ENCODE data around the gene CIITA. TPM values are rescaled to one million over a fixed set of nuclear protein-coding genes. Genes with fewer than 3 reads are reported as not detected.

The CIITA gene
- total and polyA plus RNA-seq, 9 donors = 0.98 to 3.7 (median 1.5) TPM

DNA sequence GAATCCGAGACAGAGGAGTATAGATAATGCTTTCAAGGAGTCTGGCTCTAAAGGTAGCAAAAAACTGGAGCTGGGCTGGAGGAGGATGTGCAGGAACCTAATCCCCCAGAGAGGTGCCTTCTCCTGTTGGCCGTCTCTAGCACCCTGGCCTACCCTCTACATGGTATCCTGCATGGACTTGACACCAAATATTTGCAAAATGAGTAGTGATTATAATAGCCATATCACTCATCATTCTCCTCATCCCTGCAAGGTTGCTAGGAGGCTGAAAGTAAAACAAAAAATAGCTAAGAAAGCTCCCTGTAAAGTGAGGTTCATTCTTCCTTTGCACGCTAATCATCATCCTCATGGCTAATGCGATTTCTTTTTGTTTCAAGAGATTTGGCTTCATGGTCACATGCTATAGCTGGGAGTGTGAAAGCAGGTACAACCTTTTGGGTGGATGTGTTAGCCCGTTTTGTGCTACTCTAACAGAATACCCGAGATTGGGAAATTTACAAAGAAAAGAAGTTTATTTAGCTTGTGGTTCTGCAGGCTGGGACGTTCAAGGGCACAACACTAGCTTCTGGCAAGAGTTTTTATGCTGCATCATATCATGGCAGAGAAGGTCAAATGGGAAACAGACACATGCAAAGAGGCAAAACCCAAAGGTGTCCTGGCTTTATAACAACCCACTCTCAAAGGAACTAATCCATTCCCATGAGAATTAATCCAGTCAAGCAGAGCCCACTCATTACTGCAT is 27.1 kb upstream of the CIITA start:
- Histone ChIP-seq H3K27ac (ENCODE audit: low read length) (no peak overlapping the region), H3K4me3 (ENCODE audit: low read length) (no peak overlapping the region), H3K4me1 (ENCODE audit: control insufficient read depth, insufficient read depth, low read length) (no peaks in the 10 kb centered on the region), H3K27me3 (ENCODE audit: control insufficient read depth, insufficient read depth, low read length) (no peaks in the 10 kb centered on the region), H3K36me3 (ENCODE audit: control insufficient read depth, insufficient read depth, low read length) (no peaks in the 10 kb centered on the region), H3K9me3 (replicated peaks; ENCODE audit: control insufficient read depth, low read depth, low read length) (no peaks in the 10 kb centered on the region)
- no peak for DNase-seq
- 73% methylated on average over 3 of the region's 7 CpGs for WGBS (ENCODE audit: insufficient coverage)

- H3K9me3 ChIP-seq (replicated peaks; ENCODE audit: control insufficient read depth, low read depth, low read length) = no peaks in the 10 kb centered on the region
- H3K27me3 ChIP-seq (ENCODE audit: control insufficient read depth, insufficient read depth, low read length) = no peaks in the 10 kb centered on the region
- no peak overlapping the region for H3K4me3 ChIP-seq (ENCODE audit: low read length)
- H3K36me3 ChIP-seq (ENCODE audit: control insufficient read depth, insufficient read depth, low read length) = no peaks in the 10 kb centered on the region
- H3K27ac ChIP-seq (ENCODE audit: low read length) = no peak overlapping the region
- no peaks in the 10 kb centered on the region for H3K4me1 ChIP-seq (ENCODE audit: control insufficient read depth, insufficient read depth, low read length)
- WGBS (ENCODE audit: insufficient coverage) = 40% methylated on average over 1 of the region's 4 CpGs
- no peak for DNase-seq
Observed at GRCh38 chr16:10850478-10850850, 26.5 kb upstream of the CIITA start.

DNA sequence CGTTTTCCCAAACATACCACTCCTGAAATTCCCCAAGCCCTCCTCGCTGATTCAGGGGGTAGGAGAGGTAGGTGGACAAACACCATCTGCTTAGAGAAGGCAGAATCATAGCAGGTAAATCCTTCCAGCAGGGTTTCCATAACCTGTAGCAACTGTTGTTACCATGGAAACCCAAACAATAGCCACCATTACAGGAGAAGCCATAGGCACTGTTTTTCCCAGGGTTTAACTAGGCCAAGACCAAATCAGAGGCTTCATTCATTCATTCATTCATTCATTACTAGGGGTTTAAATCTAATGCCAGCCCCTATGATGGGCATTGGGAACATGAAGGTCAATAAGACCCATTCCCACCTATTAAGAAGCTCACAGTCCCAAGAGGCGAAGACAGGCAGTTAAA is 25.5 kb upstream of the CIITA start:
- no peak for DNase-seq
- no CpG with 5 or more reads among the region's 3 CpGs for WGBS (ENCODE audit: insufficient coverage)
- no peaks in the 10 kb centered on the region for H3K9me3 ChIP-seq (replicated peaks; ENCODE audit: control insufficient read depth, low read depth, low read length)
- H3K36me3 ChIP-seq (ENCODE audit: control insufficient read depth, insufficient read depth, low read length) = no peaks in the 10 kb centered on the region
- H3K27ac ChIP-seq (ENCODE audit: low read length) = no peak overlapping the region
- no peaks in the 10 kb centered on the region for H3K4me1 ChIP-seq (ENCODE audit: control insufficient read depth, insufficient read depth, low read length)
- H3K27me3 ChIP-seq (ENCODE audit: control insufficient read depth, insufficient read depth, low read length) = no peaks in the 10 kb centered on the region
- no peak overlapping the region for H3K4me3 ChIP-seq (ENCODE audit: low read length)

DNA sequence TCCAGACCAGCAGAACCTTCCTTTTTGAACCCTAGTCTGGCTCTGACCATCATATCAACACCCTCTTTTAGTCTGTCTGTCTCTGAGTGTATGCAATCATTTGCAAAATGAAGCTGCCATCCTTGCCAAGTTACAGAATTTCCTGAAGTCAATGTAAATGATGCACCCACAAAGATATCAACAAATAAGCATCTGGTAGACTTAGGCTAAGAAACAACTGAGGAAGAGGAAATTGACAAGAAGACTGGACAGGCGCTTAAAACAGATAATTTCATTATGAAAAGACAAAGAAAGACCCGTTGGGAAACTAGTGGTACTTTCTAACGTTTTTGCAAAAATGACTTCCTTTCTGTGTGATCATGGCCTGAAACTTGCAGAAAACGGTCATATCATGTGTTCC is 24.7 kb upstream of the CIITA start:
- Histone ChIP-seq H3K27me3 (ENCODE audit: control insufficient read depth, insufficient read depth, low read length) (no peaks in the 10 kb centered on the region), H3K36me3 (ENCODE audit: control insufficient read depth, insufficient read depth, low read length) (no peaks in the 10 kb centered on the region), H3K9me3 (replicated peaks; ENCODE audit: control insufficient read depth, low read depth, low read length) (no peaks in the 10 kb centered on the region), H3K4me3 (ENCODE audit: low read length) (no peak overlapping the region), H3K27ac (ENCODE audit: low read length) (no peak overlapping the region), H3K4me1 (ENCODE audit: control insufficient read depth, insufficient read depth, low read length) (no peaks in the 10 kb centered on the region)
- WGBS (ENCODE audit: insufficient coverage) = 90% methylated on average over 2 of the region's 4 CpGs
- no peak for DNase-seq

GRCh38 chr16:10852948-10853347 is 24.1 kb upstream of the CIITA start:
- no peaks in the 10 kb centered on the region for H3K36me3 ChIP-seq (ENCODE audit: control insufficient read depth, insufficient read depth, low read length)
- no peaks in the 10 kb centered on the region for H3K27me3 ChIP-seq (ENCODE audit: control insufficient read depth, insufficient read depth, low read length)
- H3K4me3 ChIP-seq (ENCODE audit: low read length) = no peak overlapping the region
- no peak overlapping the region for H3K27ac ChIP-seq (ENCODE audit: low read length)
- 48% methylated on average over 3 of the region's 5 CpGs for WGBS (ENCODE audit: insufficient coverage)
- DNase-seq = no peak
- H3K4me1 ChIP-seq (ENCODE audit: control insufficient read depth, insufficient read depth, low read length) = no peaks in the 10 kb centered on the region
- no peaks in the 10 kb centered on the region for H3K9me3 ChIP-seq (replicated peaks; ENCODE audit: control insufficient read depth, low read depth, low read length)

DNA sequence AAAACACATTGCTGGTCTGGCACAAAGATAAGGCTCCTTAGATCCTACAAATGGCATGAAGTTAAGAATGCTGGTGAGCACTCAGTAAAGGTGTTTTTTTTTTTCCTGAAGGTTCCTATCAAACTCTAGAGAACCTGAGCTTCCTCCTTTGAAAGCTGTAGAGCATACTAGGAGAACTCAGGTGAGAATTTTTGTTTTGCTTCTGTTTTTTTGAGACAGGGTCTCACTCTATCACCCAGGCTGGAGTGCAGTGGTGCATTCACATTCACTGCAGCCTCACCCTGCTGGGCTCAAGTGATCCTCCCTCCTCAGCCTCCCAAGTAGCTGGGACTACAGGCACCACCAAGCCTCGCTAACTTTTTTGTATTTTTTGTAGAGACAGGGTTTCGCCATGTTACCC is 21.0 kb upstream of the CIITA start:
- Histone ChIP-seq H3K9me3 (replicated peaks; ENCODE audit: control insufficient read depth, low read depth, low read length) (no peaks in the 10 kb centered on the region), H3K27ac (ENCODE audit: low read length) (no peak overlapping the region), H3K4me3 (ENCODE audit: low read length) (no peak overlapping the region), H3K27me3 (ENCODE audit: control insufficient read depth, insufficient read depth, low read length) (peaks cover 2% of the 10 kb centered on the region), H3K36me3 (ENCODE audit: control insufficient read depth, insufficient read depth, low read length) (no peaks in the 10 kb centered on the region), H3K4me1 (ENCODE audit: control insufficient read depth, insufficient read depth, low read length) (no peaks in the 10 kb centered on the region)
- 100% methylated on average over 1 of the region's 2 CpGs for WGBS (ENCODE audit: insufficient coverage)
- no peak for DNase-seq

DNA sequence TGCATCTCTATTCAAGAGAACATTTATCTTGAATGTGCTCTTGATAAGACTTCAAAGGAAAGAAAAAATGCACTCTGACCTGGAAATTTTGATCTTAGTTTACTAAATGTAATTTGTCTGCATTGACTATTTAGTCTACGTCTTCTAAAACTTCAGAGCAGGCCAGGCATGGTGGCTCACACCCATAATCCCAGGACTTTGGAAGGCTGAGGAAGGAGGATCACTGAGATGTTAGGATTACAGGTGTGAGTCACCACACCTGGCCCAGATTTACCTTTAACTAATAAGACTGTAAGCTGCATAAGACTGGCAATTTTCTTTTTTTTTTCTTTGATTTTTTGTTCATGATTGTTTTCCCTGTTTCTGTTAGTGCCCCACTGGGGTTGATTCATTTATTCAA is 18.8 kb upstream of the CIITA start:
- H3K9me3 ChIP-seq (replicated peaks; ENCODE audit: control insufficient read depth, low read depth, low read length) = no peaks in the 10 kb centered on the region
- H3K4me3 ChIP-seq (ENCODE audit: low read length) = no peak overlapping the region
- DNase-seq = no peak
- H3K27ac ChIP-seq (ENCODE audit: low read length) = no peak overlapping the region
- H3K27me3 ChIP-seq (ENCODE audit: control insufficient read depth, insufficient read depth, low read length) = peaks cover 2% of the 10 kb centered on the region
- H3K4me1 ChIP-seq (ENCODE audit: control insufficient read depth, insufficient read depth, low read length) = no peaks in the 10 kb centered on the region
- H3K36me3 ChIP-seq (ENCODE audit: control insufficient read depth, insufficient read depth, low read length) = no peaks in the 10 kb centered on the region
- WGBS (ENCODE audit: insufficient coverage) = no CpG with 5 or more reads among the region's 1 CpG

DNA sequence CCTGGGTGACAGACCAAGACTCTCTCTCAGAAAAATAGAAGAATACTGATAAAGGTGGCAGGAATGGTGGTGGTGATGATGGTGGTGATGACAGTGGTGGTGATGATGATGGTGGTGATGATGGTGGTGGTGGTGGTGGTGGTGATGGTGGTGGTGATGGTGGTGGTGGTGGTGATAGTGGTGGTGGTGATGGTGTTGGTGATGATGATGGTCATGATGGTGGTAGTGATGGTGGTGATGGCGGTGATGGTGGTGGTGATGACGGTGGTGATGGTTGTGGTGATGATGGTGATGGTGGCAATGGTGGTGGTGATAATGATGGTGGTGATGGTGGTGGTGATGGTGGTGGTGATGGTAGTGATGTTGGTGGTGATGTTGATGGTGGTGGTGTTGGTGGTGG is 18.0 kb upstream of the CIITA start:
- Histone ChIP-seq H3K9me3 (replicated peaks; ENCODE audit: control insufficient read depth, low read depth, low read length) (no peaks in the 10 kb centered on the region), H3K36me3 (ENCODE audit: control insufficient read depth, insufficient read depth, low read length) (no peaks in the 10 kb centered on the region), H3K27ac (ENCODE audit: low read length) (no peak overlapping the region), H3K4me1 (ENCODE audit: control insufficient read depth, insufficient read depth, low read length) (no peaks in the 10 kb centered on the region), H3K4me3 (ENCODE audit: low read length) (no peak overlapping the region), H3K27me3 (ENCODE audit: control insufficient read depth, insufficient read depth, low read length) (peaks cover 2% of the 10 kb centered on the region)
- 95% methylated on average over 2 of the region's 2 CpGs for whole genome bisulfite sequencing (ENCODE audit: insufficient coverage)
- DNase-seq = no peak

GRCh38 chr16:10859658-10860057 is 17.3 kb upstream of the CIITA start:
- Histone ChIP-seq H3K4me1 (ENCODE audit: control insufficient read depth, insufficient read depth, low read length) (no peaks in the 10 kb centered on the region), H3K9me3 (replicated peaks; ENCODE audit: control insufficient read depth, low read depth, low read length) (no peaks in the 10 kb centered on the region), H3K36me3 (ENCODE audit: control insufficient read depth, insufficient read depth, low read length) (no peaks in the 10 kb centered on the region), H3K4me3 (ENCODE audit: low read length) (no peak overlapping the region), H3K27ac (ENCODE audit: low read length) (no peak overlapping the region), H3K27me3 (ENCODE audit: control insufficient read depth, insufficient read depth, low read length) (peaks cover 2% of the 10 kb centered on the region)
- no peak for DNase-seq
- 63% methylated on average over 1 of the region's 6 CpGs for WGBS (ENCODE audit: insufficient coverage)

- H3K4me3 ChIP-seq (ENCODE audit: low read length) = no peak overlapping the region
- H3K27me3 ChIP-seq (ENCODE audit: control insufficient read depth, insufficient read depth, low read length) = peaks cover 2% of the 10 kb centered on the region
- no peaks in the 10 kb centered on the region for H3K36me3 ChIP-seq (ENCODE audit: control insufficient read depth, insufficient read depth, low read length)
- H3K9me3 ChIP-seq (replicated peaks; ENCODE audit: control insufficient read depth, low read depth, low read length) = no peaks in the 10 kb centered on the region
- DNase-seq = no peak
- no peak overlapping the region for H3K27ac ChIP-seq (ENCODE audit: low read length)
- H3K4me1 ChIP-seq (ENCODE audit: control insufficient read depth, insufficient read depth, low read length) = no peaks in the 10 kb centered on the region
- WGBS (ENCODE audit: insufficient coverage) = 69% methylated on average over 2 of the region's 2 CpGs
Observed at GRCh38 chr16:10862438-10862837, 14.6 kb upstream of the CIITA start.

All from muscle of leg (tissue), 11 donors.